ENCODE results near the gene MAST3. TPM values are rescaled to one million over a fixed set of nuclear protein-coding genes. Genes with fewer than 3 reads are reported as not detected.
"Not testable (repeated sequence)": the region's sequence is repeated elsewhere in the genome, so short reads cannot be mapped to it uniquely, and the experiment has no call there.

Gene MAST3
- total and polyA plus RNA-seq, 4 donors = 4.3 to 10.6 (median 6.7) TPM

DNA sequence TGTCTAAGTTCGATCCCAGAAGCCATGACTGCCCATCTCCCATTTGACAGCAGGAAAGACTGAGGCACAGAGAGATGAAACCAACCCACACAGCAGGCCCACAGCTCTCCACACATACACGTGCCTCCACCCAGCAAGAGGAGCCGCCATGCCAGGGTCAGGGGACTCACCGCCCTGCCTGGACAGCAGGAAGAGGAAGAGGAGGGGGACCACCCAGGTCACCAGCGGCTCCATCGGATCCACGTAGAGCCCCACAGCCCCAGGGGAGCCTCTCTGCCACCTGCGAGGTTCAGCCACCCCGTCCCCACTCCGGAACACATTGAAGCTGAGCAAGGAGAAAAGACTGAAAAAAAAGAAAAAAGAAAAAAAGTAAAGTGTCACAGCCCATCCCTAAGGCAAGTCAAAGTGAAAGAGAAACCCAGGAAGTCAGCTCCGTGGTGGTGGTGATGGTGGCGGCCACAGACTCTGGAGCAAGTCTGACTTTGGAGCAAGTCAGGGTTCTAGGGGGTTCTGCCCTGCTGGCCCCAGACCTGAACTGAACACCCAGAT lies 10.9 kb upstream of the MAST3 start, which contains the start of gene IL12RB1:
Gene IL12RB1 (minus strand): TSS at position 345 of the 549 bp plus-strand sequence. CDS start 111 bp downstream, at position 234.
- peak within 1 kb of the TSS in 2 of 3 donors; percentile 7 to 39 for H3K4me3 ChIP-seq (ENCODE audit: low read depth in 1 of 3, low read length in 3 of 3)
- TF ChIP-seq TAF1 (conservative IDR thresholded peaks at IDR 0.05) (no peak), HNF4G (IDR thresholded peaks at IDR 0.05) (no peak), SP1 (IDR thresholded peaks at IDR 0.05) (no peak), YY1 (IDR thresholded peaks at IDR 0.05) (no peak), EGR1 (IDR thresholded peaks at IDR 0.05; ENCODE audit: low read depth in 2 of 2) (no peak), HNF4A (conservative IDR thresholded peaks at IDR 0.05) (no peak)
- TF ChIP-seq, protein P1, sequence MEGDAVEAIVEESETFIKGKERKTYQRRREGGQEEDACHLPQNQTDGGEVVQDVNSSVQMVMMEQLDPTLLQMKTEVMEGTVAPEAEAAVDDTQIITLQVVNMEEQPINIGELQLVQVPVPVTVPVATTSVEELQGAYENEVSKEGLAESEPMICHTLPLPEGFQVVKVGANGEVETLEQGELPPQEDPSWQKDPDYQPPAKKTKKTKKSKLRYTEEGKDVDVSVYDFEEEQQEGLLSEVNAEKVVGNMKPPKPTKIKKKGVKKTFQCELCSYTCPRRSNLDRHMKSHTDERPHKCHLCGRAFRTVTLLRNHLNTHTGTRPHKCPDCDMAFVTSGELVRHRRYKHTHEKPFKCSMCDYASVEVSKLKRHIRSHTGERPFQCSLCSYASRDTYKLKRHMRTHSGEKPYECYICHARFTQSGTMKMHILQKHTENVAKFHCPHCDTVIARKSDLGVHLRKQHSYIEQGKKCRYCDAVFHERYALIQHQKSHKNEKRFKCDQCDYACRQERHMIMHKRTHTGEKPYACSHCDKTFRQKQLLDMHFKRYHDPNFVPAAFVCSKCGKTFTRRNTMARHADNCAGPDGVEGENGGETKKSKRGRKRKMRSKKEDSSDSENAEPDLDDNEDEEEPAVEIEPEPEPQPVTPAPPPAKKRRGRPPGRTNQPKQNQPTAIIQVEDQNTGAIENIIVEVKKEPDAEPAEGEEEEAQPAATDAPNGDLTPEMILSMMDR (IDR thresholded peaks at IDR 0.05; ENCODE audit: low read depth, low read length, missing input control) = no peak
- peak within 1 kb of the TSS in 1 of 2 donors; percentile 4 for H3K27ac ChIP-seq (ENCODE audit: low read depth in 1 of 2, low read length in 2 of 2)
- DNase-seq (ENCODE audit: low spot score) = no peak
- peaks cover 0 to 2% (median 0%) of the 10 kb centered on the region in 4 donors for H3K4me1 ChIP-seq (ENCODE audit: control insufficient read depth in 4 of 4, insufficient read depth in 4 of 4, low read length in 3 of 4)
- H3K9ac ChIP-seq (ENCODE audit: low read depth in 1 of 2, low read length in 2 of 2) = peak within 1 kb of the TSS in 1 of 2 donors; percentile 16
- H3K36me3 ChIP-seq (ENCODE audit: control insufficient read depth in 4 of 4, insufficient read depth in 3 of 4, low read depth in 1 of 4, low read length in 3 of 4) = no peaks in the 10 kb centered on the region
- no peaks in the 10 kb centered on the region for H3K9me3 ChIP-seq (ENCODE audit: control insufficient read depth in 4 of 4, low read length in 3 of 4)
- WGBS = 48% methylated on average over 12 of the region's 12 CpGs
- no peaks in the 10 kb centered on the region for H3K27me3 ChIP-seq (ENCODE audit: control insufficient read depth in 4 of 4, insufficient read depth in 4 of 4, low read length in 3 of 4)

DNA sequence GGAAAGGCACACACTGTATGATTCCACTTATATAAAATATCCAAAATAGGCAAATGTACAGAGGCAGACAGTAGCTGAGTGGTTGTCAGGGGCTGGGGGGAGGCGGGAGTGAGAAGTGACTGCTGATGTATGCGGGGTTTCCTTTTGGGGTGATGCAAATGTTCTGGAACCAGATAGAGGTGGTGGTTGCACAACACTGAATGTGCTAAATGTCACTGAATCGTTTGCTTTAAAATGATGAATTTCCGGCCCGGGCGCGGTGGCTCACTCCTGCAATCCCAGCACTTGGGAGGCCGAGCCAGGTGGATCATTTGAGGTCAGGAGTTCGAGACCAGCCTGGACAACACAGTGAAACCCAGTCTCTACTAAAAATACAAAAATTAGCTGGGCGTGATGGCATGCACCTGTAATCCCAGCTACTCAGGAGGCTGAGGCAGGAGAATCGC lies 8.5 kb upstream of the MAST3 start:
- not testable (repeated sequence) for H3K27me3 ChIP-seq (ENCODE audit: control insufficient read depth in 4 of 4, insufficient read depth in 4 of 4, low read length in 3 of 4); H3K4me3 ChIP-seq (ENCODE audit: low read depth in 1 of 3, low read length in 3 of 3); DNase-seq (ENCODE audit: low spot score); H3K4me1 ChIP-seq (ENCODE audit: control insufficient read depth in 4 of 4, insufficient read depth in 4 of 4, low read length in 3 of 4); H3K9me3 ChIP-seq (ENCODE audit: control insufficient read depth in 4 of 4, low read length in 3 of 4); H3K9ac ChIP-seq (ENCODE audit: low read depth in 1 of 2, low read length in 2 of 2); H3K36me3 ChIP-seq (ENCODE audit: control insufficient read depth in 4 of 4, insufficient read depth in 3 of 4, low read depth in 1 of 4, low read length in 3 of 4)
- H3K27ac ChIP-seq (ENCODE audit: low read depth in 1 of 2, low read length in 2 of 2) = peak overlapping the region; percentile 50 to 54
- WGBS = 61% methylated on average over 11 of the region's 11 CpGs

DNA sequence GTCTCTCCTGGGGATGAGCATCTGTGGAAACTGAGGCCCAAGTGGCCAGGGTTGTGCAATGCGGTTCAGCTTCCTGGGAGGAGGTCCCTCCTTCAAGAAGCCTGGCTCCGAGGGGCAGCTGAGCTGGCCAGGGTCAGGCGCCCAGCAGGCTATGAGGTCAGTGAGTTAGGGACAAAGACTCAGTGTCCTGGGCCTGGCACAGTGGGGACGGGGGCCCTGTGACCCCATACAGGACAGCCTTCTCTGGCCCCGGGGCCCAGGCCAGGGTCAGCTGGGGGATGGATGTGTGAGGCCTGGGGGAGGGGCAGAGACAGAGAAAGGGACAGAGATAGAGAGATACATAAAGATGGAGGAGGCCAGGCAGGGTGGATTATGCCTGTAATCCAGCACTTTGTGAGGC lies 7.9 kb upstream of the MAST3 start:
- Histone ChIP-seq H3K27ac (ENCODE audit: low read depth in 1 of 2, low read length in 2 of 2) (peak overlapping the region; percentile 43 to 54), H3K4me3 (ENCODE audit: low read depth in 1 of 3, low read length in 3 of 3) (no peak overlapping the region), H3K27me3 (ENCODE audit: control insufficient read depth in 4 of 4, insufficient read depth in 4 of 4, low read length in 3 of 4) (no peaks in the 10 kb centered on the region), H3K4me1 (ENCODE audit: control insufficient read depth in 4 of 4, insufficient read depth in 4 of 4, low read length in 3 of 4) (peaks cover 0 to 7% (median 3%) of the 10 kb centered on the region in 4 donors), H3K9ac (ENCODE audit: low read depth in 1 of 2, low read length in 2 of 2) (no peak overlapping the region), H3K9me3 (ENCODE audit: control insufficient read depth in 4 of 4, low read length in 3 of 4) (no peaks in the 10 kb centered on the region), H3K36me3 (ENCODE audit: control insufficient read depth in 4 of 4, insufficient read depth in 3 of 4, low read depth in 1 of 4, low read length in 3 of 4) (no peaks in the 10 kb centered on the region)
- 81% methylated on average over 5 of the region's 5 CpGs for WGBS
- TF ChIP-seq, protein P1 (IDR thresholded peaks at IDR 0.05; ENCODE audit: low read depth, low read length, missing input control) = no peak
- TF ChIP-seq RXRA (IDR thresholded peaks at IDR 0.05) (no peak), HNF4G (IDR thresholded peaks at IDR 0.05) (no peak), FOXA1 (IDR thresholded peaks at IDR 0.05) (no peak), SP1 (IDR thresholded peaks at IDR 0.05) (no peak), YY1 (IDR thresholded peaks at IDR 0.05) (no peak), RAD21 (IDR thresholded peaks at IDR 0.05) (no peak), NR2F2 (IDR thresholded peaks at IDR 0.05) (no peak), JUND (IDR thresholded peaks at IDR 0.05) (no peak), EGR1 (IDR thresholded peaks at IDR 0.05; ENCODE audit: low read depth in 2 of 2) (no peak), TAF1 (conservative IDR thresholded peaks at IDR 0.05) (no peak), GABPA (IDR thresholded peaks at IDR 0.05 in 1 of 2, conservative IDR thresholded peaks at IDR 0.05 in 1 of 2) (no peak), FOXA2 (IDR thresholded peaks at IDR 0.05) (no peak)
- TF ChIP-seq, protein P2, sequence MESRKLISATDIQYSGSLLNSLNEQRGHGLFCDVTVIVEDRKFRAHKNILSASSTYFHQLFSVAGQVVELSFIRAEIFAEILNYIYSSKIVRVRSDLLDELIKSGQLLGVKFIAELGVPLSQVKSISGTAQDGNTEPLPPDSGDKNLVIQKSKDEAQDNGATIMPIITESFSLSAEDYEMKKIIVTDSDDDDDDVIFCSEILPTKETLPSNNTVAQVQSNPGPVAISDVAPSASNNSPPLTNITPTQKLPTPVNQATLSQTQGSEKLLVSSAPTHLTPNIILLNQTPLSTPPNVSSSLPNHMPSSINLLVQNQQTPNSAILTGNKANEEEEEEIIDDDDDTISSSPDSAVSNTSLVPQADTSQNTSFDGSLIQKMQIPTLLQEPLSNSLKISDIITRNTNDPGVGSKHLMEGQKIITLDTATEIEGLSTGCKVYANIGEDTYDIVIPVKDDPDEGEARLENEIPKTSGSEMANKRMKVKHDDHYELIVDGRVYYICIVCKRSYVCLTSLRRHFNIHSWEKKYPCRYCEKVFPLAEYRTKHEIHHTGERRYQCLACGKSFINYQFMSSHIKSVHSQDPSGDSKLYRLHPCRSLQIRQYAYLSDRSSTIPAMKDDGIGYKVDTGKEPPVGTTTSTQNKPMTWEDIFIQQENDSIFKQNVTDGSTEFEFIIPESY (IDR thresholded peaks at IDR 0.05) = no peak
- TF ChIP-seq, protein P3, sequence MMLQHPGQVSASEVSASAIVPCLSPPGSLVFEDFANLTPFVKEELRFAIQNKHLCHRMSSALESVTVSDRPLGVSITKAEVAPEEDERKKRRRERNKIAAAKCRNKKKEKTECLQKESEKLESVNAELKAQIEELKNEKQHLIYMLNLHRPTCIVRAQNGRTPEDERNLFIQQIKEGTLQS (IDR thresholded peaks at IDR 0.05) = no peak
- TF ChIP-seq, protein P4, sequence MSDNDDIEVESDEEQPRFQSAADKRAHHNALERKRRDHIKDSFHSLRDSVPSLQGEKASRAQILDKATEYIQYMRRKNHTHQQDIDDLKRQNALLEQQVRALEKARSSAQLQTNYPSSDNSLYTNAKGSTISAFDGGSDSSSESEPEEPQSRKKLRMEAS (IDR thresholded peaks at IDR 0.05) = no peak
- DNase-seq (ENCODE audit: low spot score) = no peak

Data from liver (tissue), 9 donors.